CD4-positive, alpha-beta T cell treated with Interleukin-21 for 1 hour (primary cell): Measurements from ENCODE around the gene EFCAB8.
"Not testable (repeated sequence)": the region's sequence is repeated elsewhere in the genome, so short reads cannot be mapped to it uniquely, and the experiment has no call there.

ENCODE experiments used
- DNase-seq: peaks from one replicate; pipeline ENCODE4 v3.0.0-alpha.2; 2020

The EFCAB8 gene

DNA sequence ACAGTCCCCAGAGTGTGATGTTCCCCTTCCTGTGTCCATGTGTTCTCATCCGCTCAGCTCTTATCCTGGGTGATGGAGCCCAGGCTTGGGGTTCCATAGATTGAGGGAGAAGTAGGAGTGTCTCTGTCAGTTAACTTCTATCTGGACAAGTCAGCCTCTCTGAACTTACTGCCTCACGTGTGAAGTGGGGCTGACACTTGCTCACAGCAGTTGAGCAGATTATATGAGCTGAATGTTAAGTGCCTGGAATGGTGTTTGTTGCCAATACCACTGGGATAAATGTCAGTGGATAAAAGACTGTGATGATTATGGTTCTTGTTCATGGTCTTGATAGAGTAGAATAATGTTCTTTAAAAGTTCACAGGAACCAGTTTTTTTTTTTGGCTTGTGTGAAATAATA is 17.1 kb upstream of the EFCAB8 start:
- no peak for DNase-seq

- DNase-seq, result no peak
Measured at GRCh38 chr20:32842688-32843524, 15.8 kb upstream of the EFCAB8 start.

DNA sequence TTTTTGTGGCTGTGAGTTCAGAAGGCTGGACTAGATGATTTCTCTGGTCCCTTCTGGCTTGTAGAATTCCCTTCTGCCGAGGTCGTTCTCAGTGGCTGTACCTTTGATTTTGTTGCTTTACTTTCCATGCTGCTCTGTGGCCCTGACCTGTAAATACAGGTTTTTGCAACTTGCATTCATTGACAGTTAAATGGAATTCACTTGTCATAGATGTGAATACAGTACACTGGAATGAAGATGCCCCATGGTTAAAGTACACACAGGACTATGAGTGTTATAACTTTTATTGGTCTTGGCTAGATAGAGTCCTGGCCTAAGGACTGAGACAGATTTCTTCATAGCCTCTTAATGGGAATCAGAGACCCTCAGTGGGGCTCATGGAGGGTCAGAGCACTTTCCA is 12.9 kb upstream of the EFCAB8 start:
- DNase-seq, result no peak

GRCh38 chr20:32846852-32847251 is 11.9 kb upstream of the EFCAB8 start:
- DNase-seq, result no peak

DNA sequence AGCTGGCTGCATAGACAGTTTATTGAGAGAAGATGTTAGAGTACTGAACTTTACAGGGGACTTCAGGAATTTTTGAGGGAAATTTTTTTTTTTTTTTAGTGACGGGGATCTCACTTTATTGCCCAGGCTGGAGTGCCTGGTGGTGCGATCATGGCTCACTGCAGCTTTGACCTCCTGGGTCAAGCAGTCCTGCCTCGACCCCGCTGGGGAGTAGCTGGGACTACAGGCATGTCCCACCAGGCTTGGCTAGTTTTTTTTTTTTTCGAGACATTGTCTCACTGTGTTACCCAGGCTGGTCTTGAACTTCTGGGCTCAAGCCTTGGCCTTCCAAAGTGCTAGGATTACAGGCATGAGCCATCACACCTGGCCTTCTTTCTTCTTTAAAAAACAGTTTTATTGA is 10.8 kb upstream of the EFCAB8 start:
- DNase-seq, result no peak

GRCh38 chr20:32848846-32849245 is 9.9 kb upstream of the EFCAB8 start:
- no peak for DNase-seq

- DNase-seq, result no peak
Measured at GRCh38 chr20:32849577-32849976, 9.1 kb upstream of the EFCAB8 start.

GRCh38 chr20:32855387-32855786 is 3.3 kb upstream of the EFCAB8 start:
- no peak for DNase-seq

DNA sequence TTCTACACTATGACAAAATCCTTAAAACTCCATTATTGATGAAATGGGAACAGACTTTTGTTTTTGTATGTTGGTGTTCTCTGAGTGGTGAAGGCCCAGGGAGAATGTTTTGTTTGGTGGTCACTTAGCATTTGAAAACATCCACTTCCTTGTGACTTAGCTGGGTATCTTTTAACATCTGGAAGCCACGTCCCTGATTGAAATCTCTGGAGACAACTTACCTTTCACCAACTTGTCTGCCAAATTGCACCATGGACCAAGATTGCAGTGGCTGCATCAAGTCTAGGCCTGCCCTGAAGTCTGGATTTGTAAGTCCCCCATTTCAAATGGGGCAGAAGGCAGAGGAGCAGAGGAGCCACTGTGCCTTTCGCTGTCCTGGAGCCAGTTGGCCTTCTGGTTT is 534 bp upstream of the EFCAB8 start:
- DNase-seq, result no peak

DNA sequence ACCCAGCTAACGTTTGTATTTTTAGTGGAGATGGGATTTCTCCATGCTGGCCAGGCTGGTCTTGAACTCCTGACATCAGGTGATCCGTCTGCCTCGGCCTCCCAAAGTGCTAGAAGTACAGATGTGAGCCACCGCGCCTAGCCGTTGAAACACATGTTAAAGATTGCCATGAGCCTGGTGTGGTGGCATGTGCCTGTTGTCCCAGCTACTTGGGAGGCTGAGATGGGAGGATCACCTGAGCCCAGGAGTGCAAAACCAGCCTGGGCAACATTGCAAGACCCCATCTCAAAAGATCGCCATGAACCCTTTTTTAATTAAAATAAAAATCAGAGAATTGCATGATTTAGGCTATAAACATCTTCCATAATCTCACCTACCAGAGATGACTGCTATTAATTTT is 2.7 kb downstream of the EFCAB8 start:
- no peak for DNase-seq

DNA sequence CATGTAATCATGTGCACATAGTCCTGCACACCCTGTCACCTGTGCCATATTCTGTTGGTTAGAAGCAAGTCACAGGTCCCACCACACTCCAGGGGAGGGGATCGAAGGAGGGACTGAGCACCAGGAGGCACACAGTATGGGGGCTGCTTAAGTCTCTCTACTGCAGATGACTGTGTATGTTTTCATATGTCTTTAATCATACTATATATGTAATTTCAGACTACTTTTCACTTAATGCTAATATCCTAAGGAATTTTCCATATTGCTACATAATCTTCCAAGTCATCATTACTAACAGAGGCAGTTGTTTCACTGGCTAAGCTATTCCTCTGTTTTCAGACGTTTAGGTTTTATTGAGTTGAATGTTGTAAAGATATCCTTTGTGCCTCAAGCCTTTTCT is 10.8 kb downstream of the EFCAB8 start:
- no peak for DNase-seq

DNA sequence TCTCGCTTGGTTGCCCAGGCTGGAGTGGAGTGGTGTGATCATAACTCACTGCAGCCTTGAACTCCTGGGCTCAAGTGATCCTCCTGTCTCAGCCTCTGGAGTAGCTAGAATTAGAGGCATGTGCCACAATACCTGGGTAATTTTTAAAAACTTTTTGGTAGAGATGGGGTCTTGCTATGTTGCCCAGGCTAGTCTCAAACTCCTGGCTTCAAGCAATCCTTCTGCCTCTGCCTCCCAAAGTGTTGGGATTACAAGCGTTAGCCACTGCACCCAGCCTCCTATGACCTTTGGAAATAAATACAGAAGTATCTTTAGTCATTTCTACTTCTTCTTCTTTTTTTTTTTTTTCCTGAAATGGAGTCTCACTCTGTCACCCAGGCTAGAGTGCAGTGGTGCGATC is 11.8 kb downstream of the EFCAB8 start:
- DNase-seq, result not testable (repeated sequence)

DNA sequence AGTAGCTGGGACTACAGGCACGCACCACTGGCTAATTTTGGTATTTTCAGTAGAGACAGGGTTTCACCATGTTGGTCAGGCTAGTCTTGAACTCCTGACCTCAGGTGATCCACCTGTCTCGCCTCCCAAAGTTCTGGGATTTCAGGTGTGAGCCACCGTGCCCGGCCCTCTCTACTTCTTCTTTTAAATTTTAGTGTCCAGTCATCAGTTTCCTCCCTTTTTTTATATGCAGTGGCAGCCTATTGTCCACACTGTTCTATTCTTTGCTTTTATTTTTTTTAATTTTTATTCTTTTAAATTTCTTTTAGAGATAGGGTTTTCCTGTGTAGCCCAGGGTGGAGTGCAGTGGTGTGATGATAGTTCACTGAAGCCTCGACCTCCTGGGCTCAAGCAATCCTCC is 12.3 kb downstream of the EFCAB8 start:
- DNase-seq, result no peak

- no peak for DNase-seq
Measured at GRCh38 chr20:32871627-32872160, 13.0 kb downstream of the EFCAB8 start.

GRCh38 chr20:32872266-32872665 is 13.5 kb downstream of the EFCAB8 start:
- DNase-seq, result no peak

DNA sequence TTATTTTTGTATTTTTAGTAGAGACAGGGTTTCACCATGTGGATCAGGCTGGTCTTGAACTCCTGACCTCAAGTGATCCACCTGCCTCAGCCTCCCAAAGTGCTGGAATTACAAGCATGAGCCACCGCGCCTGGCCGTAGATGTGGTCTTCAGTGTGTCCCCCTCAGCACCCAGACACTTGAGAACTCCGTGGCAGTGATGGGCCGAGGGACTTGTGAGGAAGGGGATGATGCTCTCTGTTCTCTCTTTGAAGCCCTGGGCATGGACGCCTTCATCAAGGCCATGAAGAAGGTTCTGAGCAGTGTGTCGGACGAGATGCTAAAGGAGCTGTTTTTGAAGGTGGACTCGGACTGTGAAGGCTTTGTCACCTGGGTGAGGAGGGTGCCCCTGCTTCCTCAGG is 16.9 kb downstream of the EFCAB8 start:
- DNase-seq, result no peak

GRCh38 chr20:32877507-32877906 is 18.8 kb downstream of the EFCAB8 start:
- no peak for DNase-seq

DNA sequence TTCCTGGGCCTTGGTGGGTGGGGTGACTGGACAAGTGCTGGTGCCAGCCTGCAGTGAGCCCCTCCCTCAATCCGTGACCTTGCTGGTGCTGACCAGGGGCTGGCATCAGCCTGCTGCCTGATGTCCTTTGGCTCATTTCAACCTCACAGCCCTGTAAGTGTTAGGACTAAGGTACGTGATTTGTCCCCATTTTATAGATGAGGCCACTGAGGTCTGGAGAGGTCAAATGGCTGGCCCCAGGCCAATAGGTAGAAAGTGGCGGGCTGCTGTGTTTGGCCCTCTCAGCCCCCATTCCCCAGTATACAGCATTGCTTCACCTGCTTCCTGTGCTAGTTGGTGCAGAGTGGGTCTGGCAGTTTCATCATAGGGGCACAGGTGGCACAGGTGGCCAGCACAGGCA is 20.1 kb downstream of the EFCAB8 start:
- DNase-seq, result no peak

- DNase-seq, result no peak
Measured at GRCh38 chr20:32879538-32879937, 20.8 kb downstream of the EFCAB8 start.

DNA sequence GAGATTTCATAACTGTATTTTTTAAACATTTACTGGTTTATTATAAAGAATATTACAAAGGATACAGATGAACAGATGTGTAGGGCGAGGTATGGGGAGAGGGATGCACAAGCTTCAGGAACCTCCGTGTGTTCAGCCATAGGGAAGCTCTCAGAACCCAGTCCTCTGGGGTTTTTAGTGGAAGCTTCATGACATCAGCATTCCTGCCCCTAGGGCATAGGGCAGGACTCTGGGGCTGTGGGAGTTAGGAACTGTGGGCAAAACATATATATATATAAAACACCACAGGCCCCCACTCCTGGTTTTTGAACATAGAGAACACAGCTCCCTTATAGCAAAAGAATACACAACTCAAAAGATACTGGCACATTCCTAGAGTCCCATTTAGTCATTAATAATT is 21.9 kb downstream of the EFCAB8 start:
- DNase-seq, result no peak

DNA sequence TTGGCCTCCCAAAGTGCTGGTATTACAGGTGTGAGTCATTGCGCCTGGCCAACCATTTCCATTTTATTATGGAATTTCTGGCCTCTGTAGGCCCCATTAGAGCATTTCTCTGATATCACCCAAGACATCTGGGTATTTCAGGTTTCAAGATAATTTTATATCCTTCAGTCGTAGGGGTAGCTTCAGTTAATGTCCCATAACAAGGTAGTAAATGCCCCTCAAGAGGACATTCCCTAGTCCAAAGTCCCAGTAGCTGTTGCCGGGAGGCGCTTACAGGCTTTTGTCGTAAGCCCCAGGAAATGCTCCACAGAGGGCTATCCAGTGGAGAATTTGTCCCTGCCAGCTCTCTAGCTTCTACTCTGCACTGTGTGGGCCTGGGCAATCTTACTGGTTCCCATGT is 24.4 kb downstream of the EFCAB8 start:
- no peak for DNase-seq

GRCh38 chr20:32885185-32885584 is 26.5 kb downstream of the EFCAB8 start:
- no peak for DNase-seq

DNA sequence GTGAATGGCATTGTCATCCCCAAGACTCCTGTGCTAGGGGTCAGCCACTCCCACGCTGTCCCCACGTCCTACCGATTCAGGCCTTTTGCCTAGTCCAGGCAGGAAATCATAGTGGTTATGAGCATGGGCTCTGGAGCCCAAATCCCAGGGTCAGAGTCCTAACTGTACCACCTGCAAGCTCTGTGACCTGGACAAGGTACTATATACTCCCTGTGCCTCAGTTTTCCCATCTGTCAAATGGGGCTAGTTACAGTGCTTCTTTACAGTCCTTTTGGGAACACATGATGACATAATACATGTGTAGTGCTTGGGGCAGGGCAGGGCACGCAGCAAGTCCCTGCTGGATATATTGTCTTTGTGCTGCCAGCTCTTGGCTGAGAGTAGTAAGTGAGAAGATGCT is 27.2 kb downstream of the EFCAB8 start:
- no peak for DNase-seq

- no peak for DNase-seq
Measured at GRCh38 chr20:32886652-32887051, 27.9 kb downstream of the EFCAB8 start.

- no peak for DNase-seq
Measured at GRCh38 chr20:32887492-32887891, 28.8 kb downstream of the EFCAB8 start.
